ENCODE data around the gene STX16.

Gene STX16

GRCh38 chr20:58684291-58684690, 33.2 kb downstream of the STX16 start:
- TF ChIP-seq REST (IDR thresholded peaks at IDR 0.05; ENCODE audit: insufficient read depth in 1 of 2, low read depth in 2 of 2, low read length in 2 of 2) (no peak), POLR2AphosphoS5 (IDR thresholded peaks at IDR 0.05; ENCODE audit: low read depth, low read length) (no peak), TAF1 (IDR thresholded peaks at IDR 0.05; ENCODE audit: borderline replicate concordance, insufficient read depth, low read length) (no peak), FOXP2 (optimal IDR thresholded peaks at IDR 0.05; ENCODE audit: borderline replicate concordance, extremely low read depth, extremely low read length, insufficient read depth) (no peak), SIN3A (IDR thresholded peaks at IDR 0.05; ENCODE audit: borderline replicate concordance, insufficient read depth, low read length) (no peak)

GRCh38 chr20:58685988-58686387, 34.9 kb downstream of the STX16 start:
- TF ChIP-seq SIN3A (IDR thresholded peaks at IDR 0.05; ENCODE audit: borderline replicate concordance, insufficient read depth, low read length) (no peak), TAF1 (IDR thresholded peaks at IDR 0.05; ENCODE audit: borderline replicate concordance, insufficient read depth, low read length) (no peak)

GRCh38 chr20:58688414-58688813, 37.3 kb downstream of the STX16 start:
- TF ChIP-seq SIN3A (IDR thresholded peaks at IDR 0.05; ENCODE audit: borderline replicate concordance, insufficient read depth, low read length) (no peak), POLR2AphosphoS5 (IDR thresholded peaks at IDR 0.05; ENCODE audit: low read depth, low read length) (no peak), FOXP2 (optimal IDR thresholded peaks at IDR 0.05; ENCODE audit: borderline replicate concordance, extremely low read depth, extremely low read length, insufficient read depth) (no peak), REST (IDR thresholded peaks at IDR 0.05; ENCODE audit: insufficient read depth in 1 of 2, low read depth in 2 of 2, low read length in 2 of 2) (no peak), TAF1 (IDR thresholded peaks at IDR 0.05; ENCODE audit: borderline replicate concordance, insufficient read depth, low read length) (no peak)

- TF ChIP-seq FOXP2 (optimal IDR thresholded peaks at IDR 0.05; ENCODE audit: borderline replicate concordance, extremely low read depth, extremely low read length, insufficient read depth) (peak; percentile 13), TAF1 (IDR thresholded peaks at IDR 0.05; ENCODE audit: borderline replicate concordance, insufficient read depth, low read length) (no peak), POLR2AphosphoS5 (IDR thresholded peaks at IDR 0.05; ENCODE audit: low read depth, low read length) (no peak), SIN3A (IDR thresholded peaks at IDR 0.05; ENCODE audit: borderline replicate concordance, insufficient read depth, low read length) (no peak; the same call in 1 of the 2 replicates), REST (IDR thresholded peaks at IDR 0.05; ENCODE audit: insufficient read depth in 1 of 2, low read depth in 2 of 2, low read length in 2 of 2) (no peak)
These were observed 37.8 kb downstream of the STX16 start for GRCh38 chr20:58688840-58689239.

- TF ChIP-seq REST (IDR thresholded peaks at IDR 0.05; ENCODE audit: insufficient read depth in 1 of 2, low read depth in 2 of 2, low read length in 2 of 2) (no peak), TAF1 (IDR thresholded peaks at IDR 0.05; ENCODE audit: borderline replicate concordance, insufficient read depth, low read length) (no peak), FOXP2 (optimal IDR thresholded peaks at IDR 0.05; ENCODE audit: borderline replicate concordance, extremely low read depth, extremely low read length, insufficient read depth) (no peak), POLR2AphosphoS5 (IDR thresholded peaks at IDR 0.05; ENCODE audit: low read depth, low read length) (no peak), SIN3A (IDR thresholded peaks at IDR 0.05; ENCODE audit: borderline replicate concordance, insufficient read depth, low read length) (no peak)
These were observed 39.5 kb downstream of the STX16 start for GRCh38 chr20:58690396-58691135.

Data from PFSK-1 (cell line).